Right lobe of liver (tissue), 6 donors: ENCODE data around the gene FEM1B. TPM values are rescaled to one million over a fixed set of nuclear protein-coding genes. Genes with fewer than 3 reads are reported as not detected.
A peak's percentile ranks its signal among the peaks of the same experiment; 100 is the strongest.

Source experiments
- ATAC-seq, 4 donors: fragments of 200-7000 bp; cut with Tn5 transposase; one replicate each; pipeline ENCODE4 v1.9.1; 2020; ENCODE audit warnings: mild to moderate bottlenecking in 4 of 4, moderate library complexity in 4 of 4
- DNase-seq, 3 donors: peaks; one replicate each; pipeline ENCODE4 v3.0.0-alpha.2; 2020
- H3K27ac ChIP-seq, 3 donors: fragments of 200-600 bp; one replicate each; pipeline ENCODE4 v1.8.0; 2022
- H3K27me3 ChIP-seq, 2 donors: fragments of 200-600 bp; one replicate each; pipeline ENCODE4 v1.8.0; 2022
- H3K36me3 ChIP-seq, 4 donors: fragments of 200-600 bp; sonication (generic) in 1 of 4; one replicate each; pipeline versions ENCODE4 v1.5.1 to v1.8.0; 2017 to 2022; ENCODE audit warnings: control low read depth in 1 of 4
- H3K4me1 ChIP-seq, 4 donors: fragments of 200-600 bp; sonication (generic) in 1 of 4; one replicate each; pipeline versions ENCODE4 v1.5.1 to v1.8.0; 2017 to 2022; ENCODE audit warnings: control low read depth in 1 of 4
- H3K4me3 ChIP-seq, 3 donors: fragments of 200-600 bp; one replicate each; pipeline ENCODE4 v1.8.0; 2022
- H3K9me3 ChIP-seq, 4 donors: fragments of 200-600 bp; sonication (generic) in 1 of 4; one replicate each; pipeline versions ENCODE4 v1.5.1 to v1.8.0; 2017 to 2022; ENCODE audit warnings: control low read depth in 1 of 4
- CTCF ChIP-seq, 4 donors: fragments of 200-600 bp in 3 of 4; fragments of 450-650 bp in 1 of 4; IDR thresholded peaks; one replicate each; pipeline versions ENCODE4 v1.5.1 to v1.8.0; 2016 to 2022; ENCODE audit warnings: antibody characterized with exemption in 4 of 4, mild to moderate bottlenecking in 2 of 4
- POLR2A ChIP-seq: fragments of 450-650 bp; IDR thresholded peaks from one replicate; pipeline ENCODE4 v1.6.1; 2017; ENCODE audit warnings: antibody characterized with exemption, mild to moderate bottlenecking
- WGBS: methylation state at CpG from one replicate; pipeline ENCODE4 v1.1.6; 2018; ENCODE audit warnings: low coverage, low lambda C conversion rate; ENCODE audit not compliant: insufficient coverage; ENCODE audit errors: missing lambda C conversion rate; 5-methylcytosine and 5-hydroxymethylcytosine counted together
- intact Hi-C, 2 donors: fragments of 100-400 bp; cut with DNase I; formaldehyde crosslinking; loops; one replicate each; pipeline versions ENCODE4 v1.11.2 to v1.14.1; 2022
- total RNA-seq, 6 experiments: library from RNA; depleted of rRNA in 2 of 6; stranded (reverse); fragments of >200 nt in 2 of 6; fragmentation: NEBNext Ultra II Directional in 3 of 6; extraction: Animal tissue kit (Norgen Biotek cat#: 25700) in 3 of 6; gene quantifications; one replicate each; pipeline versions ENCODE4 v1.1.0 to v1.2.4, GENCODE V29; 2016 to 2023
- donor health status: DM: no; HTN: yes; CAD: no.
- donor health status: DM: no; HTN: no; CAD: no.
- donor health status: DM: no; HTN: no; CAD: no.
- donor health status: DM: no; HTN: yes; CAD: no.
- donor health status: DM: no; HTN: yes; CAD: no.

The FEM1B gene
- total RNA-seq, 6 experiments from 2014 or later: 17.7 to 28.3 (median 23.1) TPM

- H3K9me3 ChIP-seq: no peaks in the 10 kb centered on the region
- no peaks in the 10 kb centered on the region for H3K36me3 ChIP-seq
- whole genome bisulfite sequencing: 0% methylated on average over 1 of the region's 1 CpG
- TF ChIP-seq POLR2A (no peak), CTCF (IDR thresholded peaks at IDR 0.05) (no peak)
- ATAC-seq (no peak), DNase-seq (no peak)
- no peaks in the 10 kb centered on the region for H3K27me3 ChIP-seq
- peak overlapping the region in 1 of 3 donors; percentile 73 for H3K4me3 ChIP-seq
- intact Hi-C loops: no loop called here
- H3K27ac ChIP-seq: peak overlapping the region in 1 of 3 donors; percentile 7
- peaks cover 0 to 76% (median 20%) of the 10 kb centered on the region in 4 donors for H3K4me1 ChIP-seq
These were observed 3.5 kb downstream of the FEM1B start for GRCh38 chr15:68281008-68281407.

GRCh38 chr15:68283401-68283800 is 5.9 kb downstream of the FEM1B start:
- Histone ChIP-seq H3K4me3 (no peak overlapping the region), H3K9me3 (no peaks in the 10 kb centered on the region), H3K36me3 (no peaks in the 10 kb centered on the region), H3K27ac (peak overlapping the region in 1 of 3 donors; percentile 7), H3K27me3 (no peaks in the 10 kb centered on the region), H3K4me1 (peaks cover 0 to 81% (median 17%) of the 10 kb centered on the region in 4 donors)
- no peak for ATAC-seq
- TF ChIP-seq POLR2A: no peak
- no peak for TF ChIP-seq CTCF (IDR thresholded peaks at IDR 0.05)
- intact Hi-C loops: no loop called here
- no peak for DNase-seq
- WGBS: 63% methylated on average over 2 of the region's 2 CpGs

GRCh38 chr15:68284616-68285258 is 7.2 kb downstream of the FEM1B start:
- DNase-seq (no peak), ATAC-seq (no peak)
- peaks cover 0 to 76% (median 15%) of the 10 kb centered on the region in 4 donors for H3K4me1 ChIP-seq
- no peak overlapping the region for H3K4me3 ChIP-seq
- WGBS: 31% methylated on average over 7 of the region's 7 CpGs
- no peaks in the 10 kb centered on the region for H3K9me3 ChIP-seq
- peak overlapping the region; percentile 21 to 84 (median 45) for H3K27ac ChIP-seq
- no peaks in the 10 kb centered on the region for H3K27me3 ChIP-seq
- intact Hi-C loops: no loop called here
- H3K36me3 ChIP-seq: peaks cover 0 to 3% (median under 1%) of the 10 kb centered on the region in 4 donors
- TF ChIP-seq CTCF (IDR thresholded peaks at IDR 0.05) (no peak), POLR2A (no peak)

- peaks cover 0 to 69% (median 11%) of the 10 kb centered on the region in 4 donors for H3K4me1 ChIP-seq
- H3K36me3 ChIP-seq: peaks cover 0 to 9% (median 5%) of the 10 kb centered on the region in 4 donors
- DNase-seq (no peak), ATAC-seq (peak; percentile 70 to 80 (median 78))
- no peaks in the 10 kb centered on the region for H3K27me3 ChIP-seq
- TF ChIP-seq POLR2A: no peak
- no peak for TF ChIP-seq CTCF (IDR thresholded peaks at IDR 0.05)
- no peak overlapping the region for H3K4me3 ChIP-seq
- H3K9me3 ChIP-seq: no peaks in the 10 kb centered on the region
- 44% methylated on average over 5 of the region's 5 CpGs for WGBS
- intact Hi-C loops: no loop called here
- H3K27ac ChIP-seq: peak overlapping the region; percentile 21 to 84 (median 45)
These were observed 7.9 kb downstream of the FEM1B start for GRCh38 chr15:68285259-68285980.
